GM12872 (cell line): ENCODE results near the gene FBXO31.

Experiments used
- CTCF ChIP-seq: IDR thresholded peaks from 3 replicates; pipeline ENCODE4 v1.5.1; 2011; ENCODE audit warnings: low read depth, mild to moderate bottlenecking, low read length, moderate library complexity; ENCODE audit not compliant: insufficient read depth

Gene FBXO31

GRCh38 chr16:87383505-87384161 lies at the start of gene FBXO31:
Gene FBXO31, minus strand, starts transcription at chr16:87383776. Its CDS starts 32 bp downstream, at chr16:87383744.
- 0 out of 3 replicates have a peak, but pooled peaks have one; percentile 3 for TF ChIP-seq CTCF

- no peak for TF ChIP-seq CTCF
Measured at GRCh38 chr16:87432330-87432915, 48.8 kb upstream of the FBXO31 start.

GRCh38 chr16:87431926-87432325 lies 48.4 kb upstream of the FBXO31 start:
- no peak for TF ChIP-seq CTCF

GRCh38 chr16:87426423-87427215 lies 43.0 kb upstream of the FBXO31 start:
- no peak for TF ChIP-seq CTCF

GRCh38 chr16:87425941-87426340 lies 42.4 kb upstream of the FBXO31 start:
- TF ChIP-seq CTCF = no peak

- no peak for TF ChIP-seq CTCF
Measured at GRCh38 chr16:87424266-87424665, 40.7 kb upstream of the FBXO31 start.

GRCh38 chr16:87423429-87423828 lies 39.9 kb upstream of the FBXO31 start:
- no peak for TF ChIP-seq CTCF
